GM12873 (cell line): ENCODE measurements around the gene DHDDS.

Source experiments
- CTCF ChIP-seq: IDR thresholded peaks from 2 replicates; pipeline ENCODE4 v1.5.1; 2012; ENCODE audit warnings: low read depth, mild to moderate bottlenecking, moderate library complexity, low read length, control low read depth; ENCODE audit not compliant: insufficient read depth; ENCODE audit errors: missing control alignments

The DHDDS gene

GRCh38 chr1:26471498-26472319 is 39.6 kb downstream of the DHDDS start:
- no peak for TF ChIP-seq CTCF

- no peak for TF ChIP-seq CTCF
These were observed 40.3 kb downstream of the DHDDS start, which contains the start of gene HMGN2 for GRCh38 chr1:26472320-26472900. HMGN2 (plus strand) TSS chr1:26472440; CDS start chr1:26472613, 173 bp downstream.

- TF ChIP-seq CTCF: no peak
These were observed 41.1 kb downstream of the DHDDS start for GRCh38 chr1:26472901-26473845.

DNA sequence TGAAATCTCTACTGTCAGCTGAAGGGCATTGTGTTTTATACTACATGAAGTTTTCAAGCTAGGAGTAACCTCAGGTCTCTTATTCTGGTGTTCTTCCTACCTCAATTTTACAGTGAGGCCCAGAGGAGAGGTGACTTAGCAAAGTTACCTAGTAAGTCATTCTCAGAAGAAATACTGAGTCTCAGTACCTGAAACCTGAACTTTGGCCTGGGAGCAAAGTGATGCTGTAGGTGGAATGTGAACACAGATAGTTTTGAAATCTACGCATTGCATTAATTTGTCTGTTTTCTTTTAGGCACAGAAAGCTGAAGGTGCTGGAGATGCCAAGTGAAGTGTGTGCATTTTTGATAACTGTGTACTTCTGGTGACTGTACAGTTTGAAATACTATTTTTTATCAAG is 42.7 kb downstream of the DHDDS start:
- no peak for TF ChIP-seq CTCF

- TF ChIP-seq CTCF: no peak
These were observed 43.9 kb downstream of the DHDDS start for GRCh38 chr1:26475989-26476388.

GRCh38 chr1:26476958-26477357 is 44.8 kb downstream of the DHDDS start:
- TF ChIP-seq CTCF: no peak

DNA sequence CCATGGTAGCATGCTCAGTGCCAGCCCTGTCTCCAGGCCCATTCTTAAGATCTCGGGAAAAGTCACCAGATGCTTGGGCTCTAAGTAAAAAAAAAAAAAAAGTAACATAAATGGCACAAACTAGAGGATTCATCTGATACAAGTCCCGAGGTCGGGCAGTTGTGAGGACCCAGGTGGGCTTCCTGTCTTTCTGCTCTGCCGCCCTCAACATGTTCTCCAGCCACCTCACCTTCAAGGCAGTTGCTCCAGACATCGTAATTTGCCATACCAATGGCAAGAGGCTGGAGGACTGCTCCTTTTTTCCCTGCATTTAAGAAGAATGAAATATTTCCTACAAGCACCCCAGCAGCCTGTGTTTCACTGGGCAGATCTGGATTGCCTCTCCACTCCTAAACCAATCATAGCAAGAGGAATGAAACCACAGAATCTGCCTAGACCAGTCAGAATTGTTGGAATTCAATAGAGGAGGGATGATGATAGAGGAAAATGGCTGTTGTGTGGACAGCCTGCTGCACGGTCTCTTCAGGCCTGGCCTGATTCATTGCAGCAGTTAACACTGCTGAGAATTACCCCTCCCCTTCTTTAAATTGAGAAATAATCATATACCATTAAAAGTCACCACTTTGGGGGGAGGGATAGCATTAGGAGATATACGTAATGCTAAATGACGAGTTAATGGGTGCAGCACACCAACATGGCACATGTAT is 45.5 kb downstream of the DHDDS start:
- no peak for TF ChIP-seq CTCF
